ENCODE results near the gene METTL2B. TPM values are rescaled to one million over a fixed set of nuclear protein-coding genes. Genes with fewer than 3 reads are reported as not detected.
"Not testable (repeated sequence)": the region's sequence is repeated elsewhere in the genome, so short reads cannot be mapped to it uniquely, and the experiment has no call there.

The METTL2B gene, protein sequence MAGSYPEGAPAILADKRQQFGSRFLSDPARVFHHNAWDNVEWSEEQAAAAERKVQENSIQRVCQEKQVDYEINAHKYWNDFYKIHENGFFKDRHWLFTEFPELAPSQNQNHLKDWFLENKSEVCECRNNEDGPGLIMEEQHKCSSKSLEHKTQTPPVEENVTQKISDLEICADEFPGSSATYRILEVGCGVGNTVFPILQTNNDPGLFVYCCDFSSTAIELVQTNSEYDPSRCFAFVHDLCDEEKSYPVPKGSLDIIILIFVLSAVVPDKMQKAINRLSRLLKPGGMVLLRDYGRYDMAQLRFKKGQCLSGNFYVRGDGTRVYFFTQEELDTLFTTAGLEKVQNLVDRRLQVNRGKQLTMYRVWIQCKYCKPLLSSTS
- total RNA-seq = 10 to 100 TPM; 31.1 to 34.1 TPM

GRCh38 chr7:128476402-128477335, at the start of gene METTL2B:
Gene METTL2B (plus strand): TSS chr7:128476748. CDS start chr7:128476766, 18 bp downstream.
- DNase-seq (ENCODE audit: low spot score in 2 of 2) (peak; percentile 88 to 94), ATAC-seq (peak; percentile 94 to 96)
- H3K27ac Mint-ChIP-seq = peak within 1 kb of the TSS; percentile 99 to 100
- peaks cover 16% of the 10 kb centered on the region in 2 donors for H3K36me3 Mint-ChIP-seq
- H3K9me3 Mint-ChIP-seq = not testable (repeated sequence)

GRCh38 chr7:128427289-128427891, 49.2 kb upstream of the METTL2B start:
- Mint-ChIP-seq H3K9me3 (no peaks in the 10 kb centered on the region), H3K36me3 (no peaks in the 10 kb centered on the region), H3K27ac (no peak overlapping the region)
- DNase-seq (ENCODE audit: low spot score in 2 of 2) (no peak), ATAC-seq (peak; percentile 61 to 69)

GRCh38 chr7:128430207-128430606, 46.3 kb upstream of the METTL2B start:
- no peak overlapping the region for H3K27ac Mint-ChIP-seq
- no peak for DNase-seq (ENCODE audit: low spot score in 2 of 2)
- H3K36me3 Mint-ChIP-seq = no peaks in the 10 kb centered on the region
- ATAC-seq = no peak
- no peaks in the 10 kb centered on the region for H3K9me3 Mint-ChIP-seq

- Mint-ChIP-seq H3K9me3 (no peaks in the 10 kb centered on the region), H3K27ac (no peak overlapping the region), H3K36me3 (no peaks in the 10 kb centered on the region)
- DNase-seq (ENCODE audit: low spot score in 2 of 2) = no peak
- no peak for ATAC-seq
These were observed 45.3 kb upstream of the METTL2B start for GRCh38 chr7:128431221-128431620.

- H3K27ac Mint-ChIP-seq = no peak overlapping the region
- DNase-seq (ENCODE audit: low spot score in 2 of 2) (no peak), ATAC-seq (no peak)
- H3K9me3 Mint-ChIP-seq = no peaks in the 10 kb centered on the region
- H3K36me3 Mint-ChIP-seq = no peaks in the 10 kb centered on the region
These were observed 44.8 kb upstream of the METTL2B start for GRCh38 chr7:128431754-128432153.

- no peak for ATAC-seq
- no peaks in the 10 kb centered on the region for H3K9me3 Mint-ChIP-seq
- DNase-seq (ENCODE audit: low spot score in 2 of 2) = no peak
- no peak overlapping the region for H3K27ac Mint-ChIP-seq
- no peaks in the 10 kb centered on the region for H3K36me3 Mint-ChIP-seq
These were observed 41.9 kb upstream of the METTL2B start for GRCh38 chr7:128434413-128435326.

GRCh38 chr7:128435327-128435686, 41.2 kb upstream of the METTL2B start:
- ATAC-seq (no peak), DNase-seq (ENCODE audit: low spot score in 2 of 2) (no peak)
- Mint-ChIP-seq H3K9me3 (no peaks in the 10 kb centered on the region), H3K27ac (no peak overlapping the region), H3K36me3 (no peaks in the 10 kb centered on the region)

DNA sequence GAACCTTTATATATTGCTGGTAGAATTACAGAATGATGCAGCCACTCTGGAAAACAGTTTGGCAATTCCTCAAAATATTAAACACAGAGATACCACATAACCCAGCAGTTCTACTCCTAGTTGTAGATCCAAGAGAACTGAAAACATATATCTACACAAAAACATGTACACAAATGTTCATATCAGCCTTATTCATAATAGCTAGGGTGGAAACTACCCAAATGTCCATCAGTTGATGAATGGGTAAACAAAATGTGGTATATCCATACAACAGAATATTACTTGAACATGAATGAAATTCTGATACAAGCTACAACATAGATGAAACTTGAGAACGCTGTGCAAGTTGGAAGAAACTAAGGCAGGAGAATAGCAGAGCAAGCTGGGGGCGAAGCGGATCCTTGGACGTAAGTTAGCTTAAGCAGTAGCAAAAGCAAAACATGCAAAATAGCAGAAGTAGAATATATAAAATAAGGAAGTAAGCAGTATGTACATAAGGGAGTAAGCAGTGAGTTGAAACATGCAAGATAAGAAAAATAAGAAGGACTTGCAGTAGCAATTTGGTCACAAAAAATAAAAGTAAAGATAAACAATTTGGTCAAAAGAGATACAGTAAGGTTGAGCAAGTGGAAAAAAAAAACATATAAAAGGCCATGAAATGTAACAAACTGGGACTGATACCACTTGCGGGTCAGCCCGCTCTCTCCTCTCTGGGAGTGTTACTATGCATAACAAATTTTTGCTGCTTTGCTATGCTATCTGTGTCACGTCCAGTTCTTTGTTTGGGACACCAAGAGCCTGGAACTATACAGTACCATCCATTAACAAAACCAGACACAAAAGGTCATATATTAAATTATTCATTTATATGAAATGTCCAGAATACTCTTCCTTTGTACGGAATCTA, 38.9 kb upstream of the METTL2B start:
- DNase-seq (ENCODE audit: low spot score in 2 of 2) (no peak), ATAC-seq (no peak)
- Mint-ChIP-seq H3K9me3 (no peaks in the 10 kb centered on the region), H3K27ac (peak overlapping the region in 1 of 2 donors; percentile 3), H3K36me3 (no peaks in the 10 kb centered on the region)

DNA sequence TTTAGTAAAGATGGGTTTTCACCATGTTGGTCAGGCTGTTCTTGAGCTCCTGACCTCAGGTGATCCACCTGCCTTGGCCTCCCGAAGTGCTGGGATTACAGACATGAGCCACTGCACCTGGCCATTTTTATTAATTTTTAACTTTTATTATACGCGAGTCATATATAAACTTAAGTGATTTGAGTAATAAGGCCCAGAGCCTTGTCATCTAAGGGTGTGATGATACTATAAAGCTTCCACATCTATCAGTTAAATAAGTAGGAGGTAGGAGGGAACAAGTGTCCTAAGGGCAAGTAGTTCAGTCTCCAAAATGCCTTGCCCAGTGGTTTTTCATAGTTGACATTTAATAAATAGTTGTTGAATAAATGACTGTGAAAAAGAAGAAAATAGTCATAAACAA, 34.2 kb upstream of the METTL2B start:
- no peaks in the 10 kb centered on the region for H3K9me3 Mint-ChIP-seq
- ATAC-seq (no peak), DNase-seq (ENCODE audit: low spot score in 2 of 2) (no peak)
- H3K36me3 Mint-ChIP-seq = no peaks in the 10 kb centered on the region
- no peak overlapping the region for H3K27ac Mint-ChIP-seq

GRCh38 chr7:128443831-128444600, 32.5 kb upstream of the METTL2B start:
- DNase-seq (ENCODE audit: low spot score in 2 of 2) = no peak
- Mint-ChIP-seq H3K36me3 (no peaks in the 10 kb centered on the region), H3K27ac (no peak overlapping the region), H3K9me3 (no peaks in the 10 kb centered on the region)
- peak in 1 of 2 donors; percentile 74 for ATAC-seq

DNA sequence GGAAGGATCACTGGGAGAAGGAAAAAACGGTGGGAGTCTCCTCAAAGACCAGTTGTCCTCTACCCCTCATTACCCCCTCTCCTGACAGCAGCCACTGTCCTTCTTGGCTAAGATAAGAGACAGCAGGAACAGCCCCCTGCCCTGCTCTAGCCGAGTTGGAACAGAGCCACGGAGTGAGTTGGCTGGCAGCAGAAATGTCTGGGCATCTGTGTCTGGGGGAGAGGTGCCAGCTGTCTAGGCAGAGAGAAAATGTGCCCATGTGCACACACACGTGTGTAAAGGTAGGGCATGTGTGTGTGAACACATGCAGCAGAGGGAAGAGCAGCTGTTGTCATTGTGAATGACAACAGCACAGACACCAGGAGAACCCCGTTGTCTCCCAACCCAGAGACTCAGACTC, 30.2 kb upstream of the METTL2B start:
- ATAC-seq (no peak), DNase-seq (ENCODE audit: low spot score in 2 of 2) (no peak)
- Mint-ChIP-seq H3K9me3 (no peaks in the 10 kb centered on the region), H3K36me3 (peaks cover 0 to 6% of the 10 kb centered on the region in 2 donors), H3K27ac (peak overlapping the region in 1 of 2 donors; percentile 17)

DNA sequence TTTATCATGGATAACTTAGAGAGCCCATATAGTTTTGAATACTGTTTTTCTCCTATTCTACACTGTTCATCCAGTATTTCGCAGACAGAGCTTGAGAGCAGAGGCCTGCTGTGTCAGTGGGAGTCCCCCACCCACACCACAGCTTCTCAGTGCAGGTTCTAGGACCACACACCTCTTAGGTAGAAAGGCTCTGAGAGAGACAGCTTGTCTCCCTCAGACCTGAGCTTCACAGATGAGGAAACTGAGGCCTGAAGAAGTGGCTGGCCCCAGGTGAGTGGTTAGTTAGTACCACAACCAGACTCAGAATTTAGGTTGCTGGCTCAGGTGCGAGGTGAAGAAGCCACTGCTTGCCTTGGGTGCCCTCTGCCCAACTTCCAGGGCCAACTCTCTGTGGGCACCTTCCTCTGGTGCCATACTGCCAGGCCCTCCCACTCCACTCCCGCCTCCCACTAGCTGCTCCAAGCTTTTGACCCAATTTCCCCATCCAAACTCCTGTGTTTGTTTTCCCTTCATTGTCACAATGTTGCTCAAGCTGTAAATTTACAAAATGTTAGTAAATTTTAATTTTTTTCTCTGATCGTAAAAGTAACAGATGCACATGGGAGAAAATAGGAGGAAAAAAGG, 28.5 kb upstream of the METTL2B start:
- DNase-seq (ENCODE audit: low spot score in 2 of 2) (no peak), ATAC-seq (peak; percentile 34 to 48)
- Mint-ChIP-seq H3K36me3 (peaks cover 0 to 20% of the 10 kb centered on the region in 2 donors), H3K27ac (no peak overlapping the region), H3K9me3 (no peaks in the 10 kb centered on the region)

DNA sequence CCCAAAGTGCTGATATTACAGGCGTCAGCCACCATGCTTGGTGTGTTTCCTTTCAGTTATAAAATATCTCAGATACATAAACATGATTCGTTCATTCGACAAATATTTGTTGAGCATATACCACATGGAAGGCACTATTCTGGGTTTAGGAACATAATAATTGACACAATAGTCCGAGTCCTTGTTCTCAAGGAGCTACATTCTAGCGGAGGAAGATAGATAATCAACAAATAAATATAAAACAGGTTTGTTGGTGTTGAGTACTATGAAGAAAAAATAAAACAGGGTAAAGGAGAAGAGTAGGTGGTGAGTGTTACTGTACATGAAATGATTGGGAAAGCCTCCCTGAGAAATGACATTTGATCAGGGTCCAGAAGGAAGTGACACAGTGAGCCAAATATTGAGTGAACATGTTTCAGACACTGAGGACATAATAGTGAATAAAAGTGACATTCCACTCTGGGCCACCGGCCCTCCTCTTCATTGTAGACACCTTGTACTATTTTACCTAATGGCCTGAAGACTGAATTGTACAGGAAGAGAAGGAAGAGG, 27.7 kb upstream of the METTL2B start:
- Mint-ChIP-seq H3K27ac (peak overlapping the region in 1 of 2 donors; percentile 24), H3K36me3 (peaks cover 0 to 20% of the 10 kb centered on the region in 2 donors), H3K9me3 (no peaks in the 10 kb centered on the region)
- ATAC-seq (no peak), DNase-seq (ENCODE audit: low spot score in 2 of 2) (no peak)

- Mint-ChIP-seq H3K27ac (no peak overlapping the region), H3K9me3 (no peaks in the 10 kb centered on the region), H3K36me3 (peaks cover 0 to 20% of the 10 kb centered on the region in 2 donors)
- no peak for DNase-seq (ENCODE audit: low spot score in 2 of 2)
- peak; percentile 37 to 42 for ATAC-seq
These were observed 26.1 kb upstream of the METTL2B start for GRCh38 chr7:128450409-128450808.
